ENCODE results near the gene KIAA1328.

DNA sequence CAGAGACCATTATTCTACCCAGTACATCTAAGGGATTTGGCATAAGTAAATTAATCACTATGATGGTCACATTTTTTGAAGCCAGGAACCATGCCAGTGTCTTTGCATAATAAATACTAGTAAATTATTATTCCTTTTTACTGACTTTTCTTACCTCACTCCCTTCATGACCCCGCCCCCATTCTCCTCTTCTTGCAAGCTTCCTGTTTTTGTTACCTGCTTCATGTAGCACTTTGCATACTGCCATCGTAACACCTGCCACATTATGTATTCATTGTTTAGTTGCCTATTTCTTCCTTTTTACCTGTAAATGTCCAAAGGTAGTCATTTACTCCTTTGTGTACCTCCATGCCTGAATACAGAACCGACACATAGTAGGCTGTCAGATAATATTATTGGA, 309.5 kb downstream of the KIAA1328 start:
- no peak for TF ChIP-seq FOXM1 (IDR thresholded peaks at IDR 0.05; ENCODE audit: low read depth)
- TF ChIP-seq GATA2 (CRISPR knock-in tag; IDR thresholded peaks at IDR 0.05), result no peak
- TF ChIP-seq, protein P1, sequence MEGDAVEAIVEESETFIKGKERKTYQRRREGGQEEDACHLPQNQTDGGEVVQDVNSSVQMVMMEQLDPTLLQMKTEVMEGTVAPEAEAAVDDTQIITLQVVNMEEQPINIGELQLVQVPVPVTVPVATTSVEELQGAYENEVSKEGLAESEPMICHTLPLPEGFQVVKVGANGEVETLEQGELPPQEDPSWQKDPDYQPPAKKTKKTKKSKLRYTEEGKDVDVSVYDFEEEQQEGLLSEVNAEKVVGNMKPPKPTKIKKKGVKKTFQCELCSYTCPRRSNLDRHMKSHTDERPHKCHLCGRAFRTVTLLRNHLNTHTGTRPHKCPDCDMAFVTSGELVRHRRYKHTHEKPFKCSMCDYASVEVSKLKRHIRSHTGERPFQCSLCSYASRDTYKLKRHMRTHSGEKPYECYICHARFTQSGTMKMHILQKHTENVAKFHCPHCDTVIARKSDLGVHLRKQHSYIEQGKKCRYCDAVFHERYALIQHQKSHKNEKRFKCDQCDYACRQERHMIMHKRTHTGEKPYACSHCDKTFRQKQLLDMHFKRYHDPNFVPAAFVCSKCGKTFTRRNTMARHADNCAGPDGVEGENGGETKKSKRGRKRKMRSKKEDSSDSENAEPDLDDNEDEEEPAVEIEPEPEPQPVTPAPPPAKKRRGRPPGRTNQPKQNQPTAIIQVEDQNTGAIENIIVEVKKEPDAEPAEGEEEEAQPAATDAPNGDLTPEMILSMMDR (IDR thresholded peaks at IDR 0.05), result no peak
- no peak for TF ChIP-seq JUND (IDR thresholded peaks at IDR 0.05)
- no peak for TF ChIP-seq RAD21 (IDR thresholded peaks at IDR 0.05; ENCODE audit: low read length)
- TF ChIP-seq, protein P2, sequence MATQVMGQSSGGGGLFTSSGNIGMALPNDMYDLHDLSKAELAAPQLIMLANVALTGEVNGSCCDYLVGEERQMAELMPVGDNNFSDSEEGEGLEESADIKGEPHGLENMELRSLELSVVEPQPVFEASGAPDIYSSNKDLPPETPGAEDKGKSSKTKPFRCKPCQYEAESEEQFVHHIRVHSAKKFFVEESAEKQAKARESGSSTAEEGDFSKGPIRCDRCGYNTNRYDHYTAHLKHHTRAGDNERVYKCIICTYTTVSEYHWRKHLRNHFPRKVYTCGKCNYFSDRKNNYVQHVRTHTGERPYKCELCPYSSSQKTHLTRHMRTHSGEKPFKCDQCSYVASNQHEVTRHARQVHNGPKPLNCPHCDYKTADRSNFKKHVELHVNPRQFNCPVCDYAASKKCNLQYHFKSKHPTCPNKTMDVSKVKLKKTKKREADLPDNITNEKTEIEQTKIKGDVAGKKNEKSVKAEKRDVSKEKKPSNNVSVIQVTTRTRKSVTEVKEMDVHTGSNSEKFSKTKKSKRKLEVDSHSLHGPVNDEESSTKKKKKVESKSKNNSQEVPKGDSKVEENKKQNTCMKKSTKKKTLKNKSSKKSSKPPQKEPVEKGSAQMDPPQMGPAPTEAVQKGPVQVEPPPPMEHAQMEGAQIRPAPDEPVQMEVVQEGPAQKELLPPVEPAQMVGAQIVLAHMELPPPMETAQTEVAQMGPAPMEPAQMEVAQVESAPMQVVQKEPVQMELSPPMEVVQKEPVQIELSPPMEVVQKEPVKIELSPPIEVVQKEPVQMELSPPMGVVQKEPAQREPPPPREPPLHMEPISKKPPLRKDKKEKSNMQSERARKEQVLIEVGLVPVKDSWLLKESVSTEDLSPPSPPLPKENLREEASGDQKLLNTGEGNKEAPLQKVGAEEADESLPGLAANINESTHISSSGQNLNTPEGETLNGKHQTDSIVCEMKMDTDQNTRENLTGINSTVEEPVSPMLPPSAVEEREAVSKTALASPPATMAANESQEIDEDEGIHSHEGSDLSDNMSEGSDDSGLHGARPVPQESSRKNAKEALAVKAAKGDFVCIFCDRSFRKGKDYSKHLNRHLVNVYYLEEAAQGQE (IDR thresholded peaks at IDR 0.05; ENCODE audit: low read depth, low read length), result no peak
- no peak for TF ChIP-seq FOXJ3 (CRISPR knock-in tag; IDR thresholded peaks at IDR 0.05)
- TF ChIP-seq EZH2phosphoT487 (IDR thresholded peaks at IDR 0.05; ENCODE audit: borderline replicate concordance, low read depth), result no peak

Measured in SK-N-SH (cell line).